HuH-7 (cell line): ENCODE measurements around the gene PROSER2.

Experiments
- DNase-seq: peaks from one replicate; pipeline ENCODE4 v3.0.0; 2011; ENCODE audit warnings: low spot score

PROSER2 gene, protein sequence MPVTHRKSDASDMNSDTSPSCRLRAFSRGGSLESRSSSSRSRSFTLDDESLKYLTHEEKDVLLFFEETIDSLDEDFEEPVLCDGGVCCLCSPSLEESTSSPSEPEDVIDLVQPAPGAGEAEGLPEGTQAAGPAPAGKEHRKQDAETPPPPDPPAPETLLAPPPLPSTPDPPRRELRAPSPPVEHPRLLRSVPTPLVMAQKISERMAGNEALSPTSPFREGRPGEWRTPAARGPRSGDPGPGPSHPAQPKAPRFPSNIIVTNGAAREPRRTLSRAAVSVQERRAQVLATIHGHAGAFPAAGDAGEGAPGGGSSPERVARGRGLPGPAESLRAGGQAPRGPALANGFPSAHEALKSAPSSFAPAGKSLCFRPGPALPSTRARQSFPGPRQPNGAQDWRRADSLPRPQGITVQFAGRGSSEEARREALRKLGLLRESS

DNA sequence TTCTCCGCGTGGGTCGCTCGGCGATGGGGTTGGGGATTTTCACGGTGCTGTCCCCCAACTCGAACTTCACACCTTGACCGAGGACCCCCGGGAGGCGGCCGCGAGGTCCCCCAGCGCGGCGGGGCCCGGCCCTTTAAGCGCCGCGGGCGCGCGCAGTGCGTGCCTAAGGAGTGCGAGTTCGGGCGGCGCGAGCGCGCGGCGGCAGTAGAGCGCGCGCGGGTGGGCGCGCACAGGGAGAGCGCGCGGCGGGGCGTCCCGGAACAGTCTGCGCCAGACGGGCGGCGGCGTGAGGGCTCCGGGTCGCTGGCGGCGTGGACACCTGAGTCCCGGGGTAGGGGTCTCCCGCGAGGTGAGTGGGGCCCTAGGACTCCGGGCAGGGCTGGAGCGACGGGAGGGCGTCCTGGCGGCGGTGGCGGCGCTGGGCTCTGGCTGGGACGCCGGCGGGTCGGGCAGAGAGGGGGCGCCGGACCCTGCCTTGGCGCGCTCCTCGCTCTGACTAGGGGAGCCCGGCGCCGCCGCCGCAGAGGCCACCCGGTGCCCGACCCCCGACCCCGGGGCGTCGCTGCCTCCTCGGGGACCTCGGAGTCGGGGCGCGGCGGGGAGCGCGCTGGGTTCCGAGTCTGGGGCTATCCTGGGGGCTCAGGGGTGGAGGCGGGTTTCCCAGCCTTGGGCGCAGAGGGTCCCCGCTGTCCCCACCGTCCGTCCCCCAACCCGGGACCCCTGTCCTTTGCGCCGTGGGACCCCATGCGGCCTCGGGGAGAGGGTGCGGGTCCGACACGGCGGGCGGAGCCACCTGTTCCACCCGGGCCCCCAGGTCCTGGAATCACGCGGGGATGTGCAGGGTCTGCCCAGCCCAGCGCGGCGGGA is at the start of gene PROSER2:
Gene PROSER2, plus strand, starts transcription at position 235 of the 867 bp plus-strand sequence. CDS start 28,722 bp downstream, outside the sequence.
- peak; percentile 85 for DNase-seq

DNA sequence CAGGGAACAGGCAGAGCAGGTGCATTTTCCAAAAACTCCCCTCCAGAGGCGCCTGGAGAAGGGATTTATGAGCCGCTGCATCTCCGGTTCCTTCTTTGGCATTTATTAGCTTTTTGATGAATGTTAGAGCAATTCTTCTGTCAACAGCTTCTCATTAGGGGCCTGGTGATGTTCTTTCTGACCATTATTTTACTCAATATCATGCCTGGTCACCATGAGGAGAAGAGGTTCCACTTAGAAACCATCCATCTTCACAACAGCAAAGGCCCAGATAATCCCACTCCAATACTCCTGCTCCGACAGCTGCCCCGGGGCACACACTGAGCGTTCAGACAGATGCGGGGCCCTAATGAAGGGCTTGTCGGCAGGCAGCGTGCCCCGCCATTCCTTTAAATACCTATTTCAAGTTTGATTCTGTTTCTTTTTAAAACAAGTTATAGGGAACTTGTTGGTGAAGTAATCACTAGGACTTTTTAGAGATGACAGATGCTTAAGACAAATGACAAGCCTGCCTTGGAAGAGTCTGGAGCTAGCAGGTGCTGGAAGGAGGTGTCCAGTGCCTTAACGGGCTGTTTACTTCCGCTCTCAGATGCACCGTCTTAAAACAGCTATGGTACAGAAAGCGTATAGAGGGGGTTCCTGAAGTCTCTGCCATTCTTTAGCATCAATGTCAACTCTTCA is 49.3 kb upstream of the PROSER2 start:
- DNase-seq: no peak

DNA sequence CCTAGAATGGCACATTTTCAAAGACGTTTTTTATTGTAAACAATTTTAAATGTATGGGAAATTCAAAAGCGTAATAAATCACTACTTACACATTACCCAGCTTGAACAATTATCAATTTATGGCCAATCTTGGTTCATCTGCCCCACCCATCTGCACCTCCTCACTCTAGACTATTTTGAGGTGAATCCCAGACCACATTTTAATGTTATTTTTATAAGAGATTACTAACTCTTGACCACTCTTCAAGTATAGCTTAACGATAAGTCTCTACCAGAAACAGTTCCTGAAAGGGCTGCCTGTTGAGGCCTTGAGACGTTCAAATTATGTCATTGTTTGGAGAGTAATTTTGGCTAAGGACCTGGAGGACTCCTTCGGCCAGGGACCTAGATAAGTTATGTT is 47.7 kb upstream of the PROSER2 start:
- DNase-seq: no peak

DNA sequence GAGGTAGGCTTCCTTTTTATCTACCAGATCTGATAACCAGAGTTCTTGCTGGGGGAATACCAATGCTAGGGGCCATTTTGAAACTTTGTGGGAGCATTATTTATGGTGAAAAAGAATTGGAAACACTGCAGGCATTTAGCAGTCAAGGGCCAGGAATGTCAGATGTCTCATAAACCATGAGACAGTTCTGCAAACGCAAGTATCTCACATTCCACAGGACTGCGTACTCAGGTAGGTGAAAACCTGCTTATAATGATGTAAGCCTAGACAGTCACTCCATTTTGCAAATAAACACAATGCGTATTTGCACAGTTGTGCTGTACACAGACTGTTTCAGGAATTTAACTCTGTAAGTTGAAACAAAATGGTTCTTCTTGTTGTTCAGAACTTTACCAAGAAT is 47.1 kb upstream of the PROSER2 start:
- no peak for DNase-seq

GRCh38 chr10:11781114-11781513 is 42.0 kb upstream of the PROSER2 start:
- DNase-seq: no peak

- DNase-seq: peak; percentile 73
Measured at GRCh38 chr10:11782793-11783557, 40.2 kb upstream of the PROSER2 start.

GRCh38 chr10:11783558-11783865 is 39.6 kb upstream of the PROSER2 start:
- DNase-seq: no peak

DNA sequence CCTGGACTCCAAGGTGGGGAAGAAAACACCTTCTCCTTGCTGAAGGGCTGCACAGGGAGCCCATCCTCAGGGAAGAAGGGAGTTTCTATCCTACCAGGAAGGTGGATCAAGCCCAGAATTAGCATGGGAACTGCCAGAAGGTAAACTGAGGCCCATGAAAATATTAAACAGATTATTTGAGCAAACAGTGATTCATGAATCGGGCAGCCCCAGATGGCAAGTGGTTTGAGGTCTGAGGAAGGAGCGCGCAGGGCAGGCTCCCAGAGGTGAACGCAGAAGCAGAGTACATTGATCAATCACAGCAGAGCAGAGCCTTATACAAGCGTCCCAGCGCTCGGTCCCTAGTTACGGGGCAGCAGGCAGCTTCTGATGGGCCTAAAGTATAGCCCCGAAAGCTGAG is 35.8 kb upstream of the PROSER2 start:
- DNase-seq: no peak

DNA sequence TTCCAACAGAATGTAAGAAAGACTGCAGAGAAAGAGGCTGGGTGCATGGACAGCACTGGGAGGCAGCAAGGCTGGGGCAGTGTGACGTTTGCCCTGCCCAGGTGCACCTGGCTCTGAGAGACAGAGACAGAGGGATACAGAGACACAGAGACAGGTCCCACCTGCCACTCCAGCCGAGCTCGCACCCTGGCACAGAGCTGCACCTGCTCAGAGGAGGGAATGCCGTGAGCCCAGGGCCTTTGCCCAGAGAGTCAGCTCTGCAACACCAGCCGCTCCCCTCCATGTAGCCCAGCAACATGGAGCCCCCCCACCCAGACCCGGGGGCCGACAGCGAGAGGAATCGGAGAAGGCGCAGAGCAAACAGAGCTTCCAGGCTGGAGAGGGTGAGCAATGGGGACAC is 35.3 kb upstream of the PROSER2 start:
- no peak for DNase-seq

- DNase-seq: no peak
Measured at GRCh38 chr10:11789306-11789705, 33.9 kb upstream of the PROSER2 start.

GRCh38 chr10:11789956-11790355 is 33.2 kb upstream of the PROSER2 start:
- DNase-seq: no peak

- DNase-seq: peak; percentile 65
Measured at GRCh38 chr10:11793762-11794479, 29.2 kb upstream of the PROSER2 start.

DNA sequence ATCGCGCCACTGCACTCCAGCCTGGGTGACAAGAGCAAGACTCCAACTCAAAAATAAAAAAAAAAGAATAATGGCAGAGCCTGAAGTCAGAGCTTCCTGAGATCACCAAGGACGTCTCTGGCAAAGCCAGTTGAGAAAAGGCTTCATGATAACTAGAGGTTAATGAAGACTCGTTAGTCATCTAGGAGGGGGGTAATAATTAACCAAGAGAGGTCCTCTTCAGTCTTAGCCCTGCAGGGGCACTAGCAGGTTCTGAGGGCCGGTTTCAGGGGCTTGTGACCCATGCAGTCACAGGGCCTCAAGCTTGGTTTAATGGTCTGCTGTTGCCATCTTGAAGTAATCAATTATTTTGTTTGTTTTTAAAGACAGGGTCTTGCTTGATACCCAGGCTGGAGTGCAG is 28.6 kb upstream of the PROSER2 start:
- DNase-seq: peak; percentile 65

GRCh38 chr10:11795101-11795920 is 27.8 kb upstream of the PROSER2 start:
- no peak for DNase-seq

- DNase-seq: no peak
Measured at GRCh38 chr10:11796474-11796873, 26.7 kb upstream of the PROSER2 start.

DNA sequence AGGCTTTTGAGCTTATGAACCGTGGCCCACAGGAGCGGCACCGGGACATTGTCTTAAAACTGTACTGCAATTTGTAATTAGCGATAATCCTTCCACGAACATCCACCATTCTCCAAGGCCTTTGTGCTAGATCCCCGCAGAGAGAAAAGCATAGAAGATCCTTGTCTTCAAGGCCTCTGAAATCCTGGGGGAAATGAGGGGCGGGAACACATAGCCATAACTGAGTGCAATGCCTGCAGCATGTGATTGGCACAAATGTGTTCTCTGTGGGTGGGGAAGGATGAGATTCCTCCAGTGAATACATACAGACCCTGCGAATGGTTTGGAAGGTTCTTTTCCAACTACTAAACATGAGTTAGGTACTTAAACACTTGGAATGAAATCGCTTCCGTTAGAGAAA is 25.9 kb upstream of the PROSER2 start:
- no peak for DNase-seq

- no peak for DNase-seq
Measured at GRCh38 chr10:11797847-11798633, 25.1 kb upstream of the PROSER2 start.

GRCh38 chr10:11798845-11799735 is 24.1 kb upstream of the PROSER2 start:
- no peak for DNase-seq

DNA sequence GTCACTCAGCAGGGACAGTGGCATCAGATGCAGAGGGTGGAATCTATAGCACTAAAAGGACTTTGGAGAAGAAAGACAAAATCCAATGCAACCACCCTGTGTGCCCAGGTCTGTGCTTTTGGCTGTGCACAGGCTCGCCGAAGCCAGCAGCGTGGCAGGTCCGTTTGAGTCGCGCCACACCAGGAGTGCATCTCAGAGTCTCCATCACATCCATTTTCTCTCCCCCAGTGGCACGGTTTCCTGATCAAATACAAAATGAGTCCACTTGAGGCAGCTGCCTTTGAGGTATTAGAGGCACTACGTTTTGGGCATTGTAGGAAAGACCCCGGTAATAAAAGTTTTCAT is 23.4 kb upstream of the PROSER2 start:
- DNase-seq: no peak
